ENCODE results near the gene SPATS2. TPM values are rescaled to one million over a fixed set of nuclear protein-coding genes. Genes with fewer than 3 reads are reported as not detected.

Gene SPATS2
- total RNA-seq, 1 donor from 2014 or later = 46.3 TPM

DNA sequence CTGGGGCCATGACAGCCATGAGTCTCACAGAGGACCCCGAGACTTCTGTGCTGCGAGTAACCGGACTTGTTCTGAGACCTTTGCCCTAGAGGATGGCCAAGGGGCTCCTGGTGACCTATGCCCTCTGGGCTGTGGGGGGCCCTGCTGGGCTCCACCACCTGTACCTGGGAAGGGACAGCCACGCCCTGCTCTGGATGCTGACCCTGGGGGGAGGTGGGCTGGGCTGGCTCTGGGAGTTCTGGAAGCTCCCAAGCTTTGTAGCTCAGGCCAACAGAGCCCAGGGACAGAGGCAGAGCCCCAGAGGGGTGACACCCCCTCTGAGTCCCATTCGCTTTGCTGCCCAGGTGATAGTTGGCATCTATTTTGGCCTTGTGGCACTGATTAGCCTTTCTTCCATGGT lies 18.5 kb upstream of the SPATS2 start:
- Histone ChIP-seq H3K4me1 (ENCODE audit: insufficient read depth, low read length) (peaks cover 30% of the 10 kb centered on the region), H3K9me3 (ENCODE audit: insufficient read depth, low read depth, low read length) (no peaks in the 10 kb centered on the region), H3K4me3 (ENCODE audit: insufficient read depth, low read depth, low read length) (no peak overlapping the region), H3K27me3 (ENCODE audit: insufficient read depth, low read length) (peaks cover 18% of the 10 kb centered on the region), H3K9ac (ENCODE audit: low read length) (no peak overlapping the region), H2AFZ (ENCODE audit: low read depth, low read length) (no peak overlapping the region), H3K4me2 (ENCODE audit: low read length) (peak overlapping the region; percentile 85), H3K36me3 (ENCODE audit: insufficient read depth, low read length) (no peaks in the 10 kb centered on the region), H3K27ac (ENCODE audit: low read depth, low read length) (no peak overlapping the region), H4K20me1 (ENCODE audit: insufficient read depth, low read length) (no peaks in the 10 kb centered on the region), H3K79me2 (ENCODE audit: insufficient read depth, low read length) (no peaks in the 10 kb centered on the region)
- DNase-seq (ENCODE audit: low read depth) = no peak
- Mint-ChIP-seq H3K27ac (ENCODE audit: unreplicated experiment) (no peak overlapping the region), H3K9me3 (ENCODE audit: unreplicated experiment) (no peaks in the 10 kb centered on the region), H3K4me1 (ENCODE audit: low read depth, unreplicated experiment) (peaks cover 3% of the 10 kb centered on the region), H3K36me3 (ENCODE audit: low read depth, unreplicated experiment) (no peaks in the 10 kb centered on the region), H3K4me3 (ENCODE audit: unreplicated experiment) (no peak overlapping the region), H3K27me3 (ENCODE audit: low read depth, unreplicated experiment) (peaks cover 52% of the 10 kb centered on the region)
- FAIRE-seq = no peak
- TF ChIP-seq, protein P1, sequence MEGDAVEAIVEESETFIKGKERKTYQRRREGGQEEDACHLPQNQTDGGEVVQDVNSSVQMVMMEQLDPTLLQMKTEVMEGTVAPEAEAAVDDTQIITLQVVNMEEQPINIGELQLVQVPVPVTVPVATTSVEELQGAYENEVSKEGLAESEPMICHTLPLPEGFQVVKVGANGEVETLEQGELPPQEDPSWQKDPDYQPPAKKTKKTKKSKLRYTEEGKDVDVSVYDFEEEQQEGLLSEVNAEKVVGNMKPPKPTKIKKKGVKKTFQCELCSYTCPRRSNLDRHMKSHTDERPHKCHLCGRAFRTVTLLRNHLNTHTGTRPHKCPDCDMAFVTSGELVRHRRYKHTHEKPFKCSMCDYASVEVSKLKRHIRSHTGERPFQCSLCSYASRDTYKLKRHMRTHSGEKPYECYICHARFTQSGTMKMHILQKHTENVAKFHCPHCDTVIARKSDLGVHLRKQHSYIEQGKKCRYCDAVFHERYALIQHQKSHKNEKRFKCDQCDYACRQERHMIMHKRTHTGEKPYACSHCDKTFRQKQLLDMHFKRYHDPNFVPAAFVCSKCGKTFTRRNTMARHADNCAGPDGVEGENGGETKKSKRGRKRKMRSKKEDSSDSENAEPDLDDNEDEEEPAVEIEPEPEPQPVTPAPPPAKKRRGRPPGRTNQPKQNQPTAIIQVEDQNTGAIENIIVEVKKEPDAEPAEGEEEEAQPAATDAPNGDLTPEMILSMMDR (IDR thresholded peaks at IDR 0.05; ENCODE audit: insufficient read depth, low read depth, low read length) = no peak
- TF ChIP-seq EZH2 (IDR thresholded peaks at IDR 0.05; ENCODE audit: insufficient read depth, low read length) = no peak

DNA sequence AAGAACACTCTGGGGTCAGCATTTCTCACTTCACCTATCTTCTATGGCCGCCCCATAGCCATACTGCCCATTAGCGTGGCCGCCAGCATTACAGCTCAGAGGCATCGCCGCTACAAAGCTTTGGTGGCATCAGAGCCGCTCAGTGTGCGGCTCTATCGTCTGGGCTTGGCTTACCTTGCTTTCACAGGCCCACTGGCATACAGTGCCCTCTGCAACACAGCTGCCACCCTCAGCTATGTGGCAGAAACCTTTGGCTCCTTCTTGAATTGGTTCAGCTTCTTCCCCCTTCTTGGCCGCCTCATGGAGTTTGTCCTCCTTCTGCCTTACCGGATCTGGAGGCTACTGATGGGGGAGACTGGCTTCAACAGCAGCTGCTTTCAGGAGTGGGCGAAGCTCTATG lies 18.0 kb upstream of the SPATS2 start:
- Histone ChIP-seq H3K27me3 (ENCODE audit: insufficient read depth, low read length) (peaks cover 13% of the 10 kb centered on the region), H3K79me2 (ENCODE audit: insufficient read depth, low read length) (no peaks in the 10 kb centered on the region), H4K20me1 (ENCODE audit: insufficient read depth, low read length) (no peaks in the 10 kb centered on the region), H3K9ac (ENCODE audit: low read length) (no peak overlapping the region), H3K9me3 (ENCODE audit: insufficient read depth, low read depth, low read length) (no peaks in the 10 kb centered on the region), H3K36me3 (ENCODE audit: insufficient read depth, low read length) (no peaks in the 10 kb centered on the region), H3K27ac (ENCODE audit: low read depth, low read length) (no peak overlapping the region), H2AFZ (ENCODE audit: low read depth, low read length) (no peak overlapping the region), H3K4me3 (ENCODE audit: insufficient read depth, low read depth, low read length) (no peak overlapping the region), H3K4me1 (ENCODE audit: insufficient read depth, low read length) (peaks cover 29% of the 10 kb centered on the region), H3K4me2 (ENCODE audit: low read length) (no peak overlapping the region)
- H3K36me3 Mint-ChIP-seq (ENCODE audit: low read depth, unreplicated experiment) = no peaks in the 10 kb centered on the region
- H3K4me3 Mint-ChIP-seq (ENCODE audit: unreplicated experiment) = no peak overlapping the region
- TF ChIP-seq EZH2 (IDR thresholded peaks at IDR 0.05; ENCODE audit: insufficient read depth, low read length) = no peak
- H3K27ac Mint-ChIP-seq (ENCODE audit: unreplicated experiment) = no peak overlapping the region
- H3K9me3 Mint-ChIP-seq (ENCODE audit: unreplicated experiment) = no peaks in the 10 kb centered on the region
- peaks cover 48% of the 10 kb centered on the region for H3K27me3 Mint-ChIP-seq (ENCODE audit: low read depth, unreplicated experiment)
- H3K4me1 Mint-ChIP-seq (ENCODE audit: low read depth, unreplicated experiment) = peaks cover 3% of the 10 kb centered on the region
- FAIRE-seq (no peak), DNase-seq (ENCODE audit: low read depth) (no peak)

DNA sequence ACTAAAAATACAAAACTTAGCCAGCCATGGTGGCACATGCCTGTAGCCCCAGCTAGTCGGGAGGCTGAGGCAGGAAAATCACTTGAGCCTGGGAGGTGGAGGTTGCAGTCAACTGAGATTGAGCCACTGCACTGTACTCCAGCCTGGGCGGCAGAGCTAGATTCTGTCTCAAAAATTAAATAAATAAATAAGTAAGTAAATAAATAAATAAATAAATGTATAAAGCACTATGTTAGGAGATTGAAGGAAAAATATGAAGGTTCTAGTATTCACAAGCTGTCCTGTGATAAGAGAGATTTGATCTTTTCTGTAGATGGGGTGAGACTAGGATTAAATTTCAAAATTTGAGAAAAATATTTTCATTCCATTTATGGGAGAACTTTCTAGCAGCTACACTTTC lies 14.9 kb upstream of the SPATS2 start:
- TF ChIP-seq EZH2 (IDR thresholded peaks at IDR 0.05; ENCODE audit: insufficient read depth, low read length) = no peak
- TF ChIP-seq, protein P1 (IDR thresholded peaks at IDR 0.05; ENCODE audit: insufficient read depth, low read depth, low read length) = no peak
- no peak overlapping the region for H3K4me3 Mint-ChIP-seq (ENCODE audit: unreplicated experiment)
- Histone ChIP-seq H3K4me1 (ENCODE audit: insufficient read depth, low read length) (peaks cover 11% of the 10 kb centered on the region), H3K4me2 (ENCODE audit: low read length) (no peak overlapping the region), H2AFZ (ENCODE audit: low read depth, low read length) (no peak overlapping the region), H3K4me3 (ENCODE audit: insufficient read depth, low read depth, low read length) (no peak overlapping the region), H3K9me3 (ENCODE audit: insufficient read depth, low read depth, low read length) (no peaks in the 10 kb centered on the region), H3K79me2 (ENCODE audit: insufficient read depth, low read length) (no peaks in the 10 kb centered on the region), H3K9ac (ENCODE audit: low read length) (no peak overlapping the region), H3K27ac (ENCODE audit: low read depth, low read length) (no peak overlapping the region), H3K36me3 (ENCODE audit: insufficient read depth, low read length) (no peaks in the 10 kb centered on the region), H3K27me3 (ENCODE audit: insufficient read depth, low read length) (no peaks in the 10 kb centered on the region), H4K20me1 (ENCODE audit: insufficient read depth, low read length) (no peaks in the 10 kb centered on the region)
- DNase-seq (ENCODE audit: low read depth) (no peak), FAIRE-seq (no peak)
- peaks cover 33% of the 10 kb centered on the region for H3K27me3 Mint-ChIP-seq (ENCODE audit: low read depth, unreplicated experiment)
- H3K9me3 Mint-ChIP-seq (ENCODE audit: unreplicated experiment) = no peaks in the 10 kb centered on the region
- H3K27ac Mint-ChIP-seq (ENCODE audit: unreplicated experiment) = no peak overlapping the region
- H3K36me3 Mint-ChIP-seq (ENCODE audit: low read depth, unreplicated experiment) = no peaks in the 10 kb centered on the region
- H3K4me1 Mint-ChIP-seq (ENCODE audit: low read depth, unreplicated experiment) = peaks cover under 1% of the 10 kb centered on the region
